ENCODE results near the gene EREG.
"Not testable (repeated sequence)": the region's sequence is repeated elsewhere in the genome, so short reads cannot be mapped to it uniquely, and the experiment has no call there.

EREG gene

DNA sequence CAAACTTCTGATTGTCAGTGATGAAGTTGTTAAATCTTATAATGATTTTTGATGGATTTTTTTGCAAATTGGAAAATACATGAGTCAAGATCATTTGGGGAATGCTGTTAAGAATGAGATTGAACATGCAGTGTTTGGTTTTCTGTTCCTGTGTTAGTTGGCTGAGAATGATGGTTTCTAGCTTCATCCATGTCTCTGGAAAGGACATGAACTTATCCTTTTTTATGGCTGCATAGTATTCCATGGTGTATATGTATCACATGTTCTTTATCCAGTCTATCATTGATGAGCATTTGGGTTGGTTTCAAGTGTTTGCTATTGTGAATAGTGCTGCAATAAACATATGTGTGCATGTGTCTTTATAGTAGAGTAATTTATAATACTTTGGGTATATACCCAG lies 24.5 kb upstream of the EREG start:
- DNase-seq: not testable (repeated sequence)

DNA sequence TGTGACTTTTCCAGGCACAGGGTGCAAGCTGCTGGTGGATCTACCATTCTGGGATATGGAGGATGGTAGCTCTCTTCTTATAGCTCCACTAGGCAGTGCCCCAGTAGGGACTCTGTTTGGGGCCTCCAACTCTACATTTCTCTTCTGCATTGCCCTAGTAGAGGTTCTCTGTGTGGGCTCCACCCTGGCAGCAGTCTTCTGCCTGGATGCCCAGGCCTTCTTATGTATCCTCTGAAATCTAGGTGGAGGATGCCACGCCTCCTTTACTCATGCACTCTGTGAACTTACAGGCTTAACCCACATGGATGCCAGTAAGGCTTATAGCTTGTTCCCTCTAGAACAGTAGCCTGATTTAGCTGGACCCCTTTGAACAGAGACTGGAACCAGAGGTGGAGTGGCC lies 20.9 kb upstream of the EREG start:
- no peak for DNase-seq

DNA sequence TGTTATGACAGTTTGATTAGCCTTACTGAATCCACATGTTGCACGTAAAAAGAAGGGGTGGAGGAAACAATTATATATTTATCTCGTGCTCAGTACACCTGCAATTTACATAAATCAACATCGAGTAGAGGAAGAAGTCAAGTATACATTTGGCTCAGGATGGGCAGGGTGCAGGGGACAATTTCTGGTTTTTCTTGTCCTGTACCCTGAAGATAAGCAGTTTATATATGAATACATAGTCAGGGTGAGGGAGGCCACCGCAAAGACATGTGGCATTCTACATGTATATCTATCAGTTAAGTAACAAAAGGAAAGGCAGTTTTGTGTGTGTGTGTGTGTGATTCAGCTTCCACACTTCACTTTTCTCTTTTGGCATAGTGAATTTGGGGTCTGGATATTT lies 11.1 kb upstream of the EREG start:
- DNase-seq: no peak

DNA sequence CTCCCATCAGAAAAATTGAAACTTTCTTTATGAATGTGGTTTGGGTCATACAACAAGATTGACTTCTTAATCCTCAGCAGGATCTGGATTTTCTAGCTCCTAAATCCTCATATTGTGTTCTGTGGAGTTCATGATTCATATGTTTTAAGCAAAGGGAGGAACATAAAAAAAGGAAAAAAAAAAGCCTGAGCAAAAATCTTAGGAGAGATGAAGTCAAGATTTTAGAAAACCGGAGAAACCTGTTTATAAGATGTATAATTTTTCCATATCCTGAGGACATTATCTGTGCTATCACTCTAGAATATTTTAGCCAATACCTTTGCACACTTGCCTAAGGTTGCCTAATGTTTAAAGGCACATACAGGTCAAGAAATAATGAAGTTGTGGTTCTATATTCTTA lies 7.0 kb upstream of the EREG start:
- DNase-seq: no peak

DNA sequence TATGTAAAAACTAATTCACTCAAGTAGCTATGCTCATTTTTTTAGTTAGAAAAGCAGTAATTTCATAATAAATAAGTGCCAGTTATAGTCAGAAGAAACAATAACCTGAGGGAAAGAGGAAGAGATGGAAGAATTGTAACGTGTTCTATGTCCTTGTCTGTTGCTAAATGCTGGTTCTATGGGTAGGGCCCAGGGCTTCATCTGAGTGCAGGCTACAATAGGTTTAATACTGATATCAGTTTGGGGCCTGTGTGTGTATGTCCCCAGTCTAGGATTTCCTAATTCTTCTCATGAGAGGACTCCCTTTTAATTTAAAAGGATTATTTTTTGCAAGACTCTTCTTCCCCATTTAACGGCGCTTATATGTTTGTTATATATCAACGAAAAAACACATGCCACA lies 3.3 kb upstream of the EREG start:
- no peak for DNase-seq

DNA sequence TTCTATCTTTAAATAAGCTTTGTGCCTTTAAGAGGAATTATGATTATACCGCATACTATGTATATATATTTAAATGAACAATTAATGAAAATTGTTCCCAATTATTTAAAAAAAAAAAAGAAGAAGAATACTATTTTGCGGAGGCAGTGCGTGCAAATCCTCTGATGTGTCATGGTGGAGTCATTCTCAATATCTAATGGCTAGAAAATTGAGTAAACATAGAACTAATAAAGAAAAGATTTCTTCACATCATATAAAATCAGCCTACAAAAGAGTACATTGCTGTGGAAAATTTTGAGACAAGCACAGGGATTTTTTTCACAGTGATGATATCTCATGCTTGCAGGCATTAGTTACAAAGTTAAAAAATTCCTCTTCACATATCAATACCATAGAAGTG lies 2.6 kb upstream of the EREG start:
- DNase-seq: no peak

DNA sequence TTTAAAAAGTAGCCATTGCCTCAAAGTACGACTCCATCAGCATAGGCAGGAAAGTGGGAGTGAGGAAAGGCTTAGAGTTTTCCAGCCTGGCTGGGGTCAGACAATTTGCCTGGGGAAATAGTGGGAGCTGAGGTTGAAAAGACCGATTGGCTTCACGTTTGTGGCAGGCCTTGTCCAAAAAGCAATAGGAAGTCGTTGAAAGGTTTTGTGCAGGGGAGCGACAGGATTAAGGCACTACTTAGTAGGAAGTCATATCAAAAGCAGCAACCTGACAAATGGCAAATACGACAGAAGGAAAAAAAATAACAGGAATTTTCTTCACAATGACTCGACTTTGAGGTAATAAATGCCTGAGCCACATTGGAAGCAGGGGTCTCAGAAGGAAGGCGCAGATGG lies 691 bp upstream of the EREG start:
- no peak for DNase-seq

DNA sequence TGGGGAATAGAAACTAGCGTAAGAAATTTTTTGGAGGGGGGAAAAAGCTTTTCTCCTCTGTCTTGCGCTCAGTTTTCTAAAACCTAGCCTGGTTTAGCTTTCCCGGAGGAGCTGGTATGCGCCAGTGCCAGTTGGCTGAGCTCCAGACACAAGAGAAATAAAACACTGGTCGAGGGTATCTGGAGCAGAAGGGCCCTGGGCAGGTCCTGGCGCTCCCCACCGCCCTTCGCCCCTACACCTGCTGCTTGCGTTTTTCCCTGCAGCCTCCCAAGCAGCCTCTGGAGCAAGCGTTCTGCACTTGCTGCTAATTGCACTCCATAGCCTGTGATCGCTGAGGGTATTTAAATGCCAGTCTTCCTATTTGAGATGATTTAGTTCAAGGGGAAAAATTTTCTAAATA lies 816 bp downstream of the EREG start:
- no peak for DNase-seq

DNA sequence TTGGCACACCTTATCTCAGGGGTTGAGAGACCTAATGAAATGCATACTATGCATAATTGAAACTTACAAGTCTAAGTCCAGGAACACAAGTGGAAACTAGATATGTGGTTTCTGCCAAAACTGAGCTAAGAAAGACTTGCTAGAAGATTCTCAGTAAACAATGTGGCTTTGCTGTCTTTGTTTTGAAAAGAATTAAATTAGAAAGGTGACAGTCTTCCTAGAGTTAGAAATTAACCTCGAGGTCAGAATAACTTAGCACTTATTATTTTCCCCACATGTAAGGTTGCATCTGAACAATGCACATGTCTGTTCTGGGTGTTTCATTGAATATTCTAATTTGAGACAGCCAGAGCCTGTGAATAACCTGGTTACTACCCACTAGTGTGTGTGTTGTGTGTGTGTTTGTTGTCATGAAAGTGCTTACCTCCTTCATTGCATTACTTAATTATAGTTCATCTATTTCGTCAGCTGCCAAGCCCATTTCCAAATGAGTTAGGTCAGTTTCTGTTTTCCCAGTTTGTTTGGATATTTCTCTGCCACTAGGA lies 1.5 kb downstream of the EREG start:
- DNase-seq: no peak

DNA sequence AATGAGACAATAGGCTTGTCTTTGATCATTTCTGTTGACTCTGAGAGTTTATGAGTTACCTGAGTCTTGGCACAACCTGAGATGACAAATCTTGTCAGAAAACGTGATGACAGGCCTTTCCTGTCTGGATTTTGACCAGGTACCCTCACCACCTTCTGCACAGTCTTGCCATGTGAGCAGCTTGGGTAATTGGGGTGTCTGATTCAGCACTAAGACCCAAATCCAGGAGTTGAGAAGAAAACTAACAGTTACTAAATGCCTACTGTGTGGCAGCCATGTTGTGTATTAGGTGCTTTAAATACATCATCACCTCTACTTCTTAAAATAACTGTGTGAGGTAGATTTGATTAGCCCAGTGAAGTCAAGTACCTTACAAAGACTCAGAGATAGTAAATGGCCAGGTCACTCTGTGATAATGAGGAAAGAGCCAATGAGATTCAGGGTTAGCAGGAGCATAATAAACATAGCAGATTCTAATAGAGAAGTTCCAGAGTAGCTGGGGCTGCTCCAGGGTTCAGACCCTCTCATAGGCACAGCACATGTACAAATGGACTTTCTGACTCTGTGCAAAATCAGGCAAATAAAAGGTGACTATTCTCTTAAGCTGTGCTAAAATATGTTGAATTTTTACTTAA lies 2.8 kb downstream of the EREG start:
- no peak for DNase-seq

DNA sequence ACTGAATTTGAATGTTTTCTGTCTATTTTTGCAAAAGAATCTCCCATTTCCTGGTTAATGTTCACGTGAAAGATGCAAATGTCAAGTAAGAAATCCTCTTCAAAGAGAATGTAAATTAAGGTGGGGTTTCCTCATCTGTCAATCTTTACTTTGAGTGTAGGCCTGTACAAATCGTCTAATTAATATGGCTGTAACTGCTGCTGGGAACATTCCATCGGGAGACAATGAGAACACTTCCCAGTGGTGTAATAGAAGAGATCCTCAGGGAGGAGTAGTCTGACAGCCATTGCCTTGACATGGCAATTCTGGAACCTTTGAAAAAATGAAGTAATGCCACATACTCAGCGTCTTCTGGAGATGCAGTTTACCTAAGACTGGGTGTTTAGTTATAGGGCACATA lies 3.7 kb downstream of the EREG start:
- DNase-seq: no peak

DNA sequence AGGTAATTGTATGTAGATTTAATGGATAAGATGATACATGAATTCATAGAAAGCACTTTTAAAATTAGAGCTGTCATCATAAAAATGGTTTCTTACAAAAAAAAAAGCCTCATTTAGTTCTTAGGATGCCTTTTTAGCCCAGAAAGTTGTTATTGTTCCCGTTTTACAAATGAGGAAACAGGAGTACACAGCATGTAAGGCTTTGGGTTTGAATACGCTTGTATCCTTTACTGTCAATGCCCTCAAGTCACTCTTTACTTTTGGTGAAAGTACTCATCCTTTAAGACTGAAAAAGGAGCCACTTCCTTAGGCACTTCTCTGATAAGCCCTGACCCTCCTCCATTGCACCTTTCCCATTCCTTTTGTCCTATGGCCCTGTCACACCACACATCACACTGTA lies 4.9 kb downstream of the EREG start:
- no peak for DNase-seq

DNA sequence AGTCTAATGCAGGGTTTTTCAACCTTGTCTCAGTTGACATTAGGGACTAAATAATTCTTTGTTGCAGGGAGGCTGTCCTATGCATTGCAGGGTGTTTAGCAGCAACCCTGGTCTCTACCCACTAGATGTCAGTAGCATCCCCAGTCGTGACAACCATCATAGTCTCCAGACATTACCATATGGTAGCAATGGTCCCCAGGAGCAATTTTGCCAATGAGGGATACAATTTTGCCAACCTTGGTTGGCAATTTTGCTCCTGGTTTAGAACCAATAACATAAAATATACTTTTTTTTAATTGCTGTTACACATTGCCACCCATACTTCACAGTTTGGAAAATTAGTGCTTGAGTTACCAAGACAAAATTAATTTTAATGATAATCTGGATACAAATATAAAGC lies 6.0 kb downstream of the EREG start:
- DNase-seq: no peak

DNA sequence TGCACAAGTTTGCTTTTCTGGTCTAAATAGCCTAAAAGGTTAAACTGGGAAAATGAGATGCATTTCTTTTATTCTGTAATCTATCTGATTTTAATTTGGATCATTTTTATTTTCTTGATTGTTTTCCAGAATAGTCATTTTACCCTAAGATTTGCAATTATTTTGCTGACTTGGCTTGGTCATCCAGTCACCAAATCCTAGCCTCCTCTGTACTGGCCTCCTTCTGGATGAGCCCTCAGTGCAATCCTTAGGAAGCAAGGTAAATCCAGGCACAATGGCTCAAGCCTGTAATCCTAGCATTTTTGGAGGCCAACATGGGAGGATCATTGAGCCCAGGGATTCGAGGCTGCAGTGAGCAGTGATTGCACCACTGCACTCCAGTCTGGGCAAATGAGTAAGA lies 9.2 kb downstream of the EREG start:
- no peak for DNase-seq

DNA sequence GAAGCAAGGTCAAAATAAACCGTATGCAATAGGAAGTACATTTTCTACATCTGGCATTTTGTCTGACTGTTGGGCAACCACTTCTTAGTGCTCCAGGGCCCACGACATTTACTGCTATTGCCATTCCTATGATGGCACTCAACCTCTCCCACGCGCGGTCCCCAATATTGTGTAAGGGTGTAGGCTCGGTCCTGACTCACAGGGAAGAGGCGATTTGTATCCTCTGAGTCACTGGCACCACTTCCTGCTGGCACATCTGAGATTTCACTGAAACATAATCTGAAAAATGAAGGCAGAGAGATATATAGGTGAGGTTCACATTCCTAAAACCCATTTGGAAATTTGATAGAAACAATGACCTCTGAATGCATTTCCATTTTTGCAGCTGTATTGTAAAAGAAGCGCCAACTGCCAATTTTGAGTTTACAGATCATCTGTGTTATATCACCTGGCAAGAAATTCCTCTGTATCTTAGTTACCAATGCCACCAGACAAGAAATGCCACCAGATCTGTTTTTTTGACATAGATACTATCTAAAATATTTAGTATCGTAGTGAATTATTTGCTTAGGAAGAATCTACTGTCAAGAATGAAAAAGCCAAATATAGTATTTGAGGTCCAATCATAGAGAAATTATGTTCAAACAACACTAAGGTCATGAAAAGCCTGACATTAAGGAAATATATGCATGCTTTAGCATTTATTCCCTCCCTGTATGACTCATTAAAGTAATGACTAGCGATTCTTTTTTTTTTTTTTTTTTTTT lies 9.8 kb downstream of the EREG start:
- no peak for DNase-seq

DNA sequence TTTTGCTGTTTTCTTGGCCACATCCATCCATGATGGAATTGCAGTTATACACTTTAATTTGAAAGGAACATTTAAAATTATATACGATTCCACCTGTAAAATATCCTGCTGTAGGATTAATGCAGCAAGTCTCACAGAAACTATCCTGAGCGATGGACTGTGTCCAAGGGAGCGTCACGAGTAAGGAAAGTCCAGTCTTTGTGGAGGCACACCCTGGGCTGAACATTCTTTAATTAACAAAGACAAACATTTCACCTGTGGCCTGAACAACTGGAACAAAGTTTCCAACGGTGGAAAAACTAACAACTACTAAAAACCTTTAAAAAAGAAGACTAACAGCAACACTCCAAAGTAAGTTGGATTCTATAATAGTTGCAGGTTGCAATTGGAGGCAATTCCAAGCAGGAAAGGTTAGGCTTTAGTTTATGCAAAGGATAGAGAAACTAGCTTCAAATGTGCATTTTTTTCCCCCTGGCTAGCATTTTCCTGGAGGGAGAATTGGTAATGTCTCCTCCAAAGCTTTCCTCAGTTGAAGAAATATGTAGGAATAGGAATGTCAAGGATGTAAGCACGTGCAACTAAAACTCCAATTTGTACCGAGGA lies 11.0 kb downstream of the EREG start:
- DNase-seq: no peak

DNA sequence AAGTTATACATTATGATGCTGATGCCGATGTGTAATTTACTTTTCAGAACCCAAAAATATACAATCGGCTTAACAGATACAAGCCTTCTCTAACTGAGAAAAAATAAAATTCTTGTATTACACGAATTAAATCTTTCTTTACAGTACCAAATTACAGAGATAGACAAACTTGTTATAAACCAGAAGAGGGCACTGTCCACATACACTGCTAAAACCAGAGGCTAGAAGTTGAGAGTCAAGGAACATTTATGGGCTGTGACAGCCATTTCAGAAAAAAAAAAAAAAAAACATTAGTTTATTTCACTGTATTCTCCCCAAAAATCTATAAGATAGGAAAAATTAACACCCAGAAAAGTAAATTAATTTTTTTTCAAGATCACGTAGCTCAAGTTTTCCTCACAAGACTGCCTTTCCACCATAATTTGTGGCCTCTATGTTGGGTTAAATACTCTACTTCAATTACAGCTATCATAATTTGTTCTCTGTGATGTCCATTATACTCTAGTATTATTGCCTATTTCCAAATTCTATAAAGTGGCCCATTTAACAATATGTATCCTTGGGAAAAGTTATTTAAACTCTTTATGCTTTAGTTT lies 12.0 kb downstream of the EREG start:
- DNase-seq: peak in 1 of 58 donors; percentile 34

DNA sequence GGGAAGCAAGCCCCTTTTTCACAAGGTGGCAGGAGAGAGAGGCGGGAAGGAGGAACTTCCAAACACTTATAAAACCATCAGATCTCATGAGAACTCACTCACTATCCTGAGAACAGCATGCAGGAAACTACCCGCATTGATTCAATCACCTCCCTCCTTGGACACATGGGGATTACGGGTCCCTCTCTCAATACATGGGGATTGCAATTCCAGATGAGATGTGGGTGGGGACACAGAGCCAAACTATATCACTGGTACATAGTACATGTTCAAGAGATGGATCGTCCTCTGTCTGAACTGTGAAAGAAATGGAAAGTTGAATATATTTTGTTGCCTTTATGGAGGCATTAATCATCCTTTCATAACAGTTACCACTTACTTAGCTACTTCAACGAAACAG lies 12.8 kb downstream of the EREG start:
- no peak for DNase-seq

DNA sequence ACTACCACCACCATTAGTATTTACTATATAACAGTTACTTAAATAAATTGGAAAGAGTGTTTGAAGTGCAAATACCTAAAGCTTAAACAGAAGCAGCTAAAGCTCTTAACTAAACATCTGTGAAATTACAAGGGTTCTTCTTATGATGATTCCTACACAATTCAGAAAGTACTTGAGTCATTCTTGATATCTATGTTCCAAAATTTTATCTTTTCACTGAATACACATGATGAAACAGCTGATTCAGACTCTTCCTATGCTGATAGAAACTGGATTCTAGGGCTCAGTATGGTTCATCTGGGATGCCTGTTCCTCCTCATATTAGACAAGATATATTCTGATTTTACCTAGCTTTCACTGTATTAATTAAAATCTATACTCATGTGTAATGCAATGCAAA lies 13.6 kb downstream of the EREG start:
- no peak for DNase-seq

DNA sequence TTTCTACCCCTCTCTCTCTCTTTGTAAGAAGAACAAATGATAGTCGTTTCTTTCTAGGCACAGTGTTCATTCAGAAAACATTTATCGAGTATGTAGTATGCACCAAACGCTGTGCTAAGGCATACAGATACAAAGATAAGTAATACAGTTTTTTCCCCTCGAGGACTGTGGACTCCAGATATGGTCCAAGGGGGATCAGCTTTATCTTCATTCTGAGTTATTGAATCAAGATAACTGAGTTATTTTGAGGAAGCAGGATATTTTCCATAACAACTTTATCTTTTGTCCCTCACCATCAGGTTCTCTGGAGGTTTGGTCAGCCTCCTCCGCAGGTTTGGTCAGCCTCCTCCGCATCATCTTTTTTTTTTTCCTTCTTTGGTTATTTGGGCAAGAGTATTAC lies 15.0 kb downstream of the EREG start:
- DNase-seq: no peak

DNA sequence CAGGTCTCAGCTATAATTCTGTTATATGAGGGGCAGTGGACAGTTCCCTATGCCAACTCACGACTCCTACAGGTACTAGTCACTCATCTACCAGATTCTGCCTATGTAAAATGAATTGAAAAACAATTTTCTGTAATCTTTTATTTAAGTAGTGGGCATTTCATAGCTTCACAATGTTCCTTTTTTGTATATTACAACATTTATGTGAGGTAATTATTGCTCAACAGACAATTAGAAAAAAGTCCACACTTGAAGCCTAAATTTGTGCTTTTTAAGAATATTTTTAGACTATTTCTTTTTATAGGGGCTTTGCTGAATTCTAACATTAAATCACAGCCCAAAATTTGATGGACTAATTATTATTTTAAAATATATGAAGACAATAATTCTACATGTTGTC lies 20.4 kb downstream of the EREG start:
- DNase-seq: no peak

DNA sequence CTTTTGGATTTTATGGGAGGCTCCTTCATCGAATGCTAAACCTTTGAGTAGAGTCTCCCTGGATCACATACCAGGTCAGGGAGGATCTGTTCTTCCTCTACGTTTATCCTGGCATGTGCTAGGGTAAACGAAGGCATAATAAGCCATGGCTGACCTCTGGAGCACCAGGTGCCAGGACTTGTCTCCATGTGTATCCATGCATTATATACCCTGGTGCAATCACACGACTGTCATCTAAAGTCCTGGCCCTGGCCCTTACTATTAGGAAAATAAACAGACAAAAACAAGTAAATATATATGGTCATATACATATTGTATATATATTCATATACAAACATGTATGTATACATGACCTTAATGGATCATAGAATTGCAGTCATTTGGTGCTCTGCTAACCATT lies 21.2 kb downstream of the EREG start:
- DNase-seq: no peak
